ENCODE data around the gene OAS2.

OAS2 gene, protein sequence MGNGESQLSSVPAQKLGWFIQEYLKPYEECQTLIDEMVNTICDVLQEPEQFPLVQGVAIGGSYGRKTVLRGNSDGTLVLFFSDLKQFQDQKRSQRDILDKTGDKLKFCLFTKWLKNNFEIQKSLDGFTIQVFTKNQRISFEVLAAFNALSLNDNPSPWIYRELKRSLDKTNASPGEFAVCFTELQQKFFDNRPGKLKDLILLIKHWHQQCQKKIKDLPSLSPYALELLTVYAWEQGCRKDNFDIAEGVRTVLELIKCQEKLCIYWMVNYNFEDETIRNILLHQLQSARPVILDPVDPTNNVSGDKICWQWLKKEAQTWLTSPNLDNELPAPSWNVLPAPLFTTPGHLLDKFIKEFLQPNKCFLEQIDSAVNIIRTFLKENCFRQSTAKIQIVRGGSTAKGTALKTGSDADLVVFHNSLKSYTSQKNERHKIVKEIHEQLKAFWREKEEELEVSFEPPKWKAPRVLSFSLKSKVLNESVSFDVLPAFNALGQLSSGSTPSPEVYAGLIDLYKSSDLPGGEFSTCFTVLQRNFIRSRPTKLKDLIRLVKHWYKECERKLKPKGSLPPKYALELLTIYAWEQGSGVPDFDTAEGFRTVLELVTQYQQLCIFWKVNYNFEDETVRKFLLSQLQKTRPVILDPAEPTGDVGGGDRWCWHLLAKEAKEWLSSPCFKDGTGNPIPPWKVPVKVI

DNA sequence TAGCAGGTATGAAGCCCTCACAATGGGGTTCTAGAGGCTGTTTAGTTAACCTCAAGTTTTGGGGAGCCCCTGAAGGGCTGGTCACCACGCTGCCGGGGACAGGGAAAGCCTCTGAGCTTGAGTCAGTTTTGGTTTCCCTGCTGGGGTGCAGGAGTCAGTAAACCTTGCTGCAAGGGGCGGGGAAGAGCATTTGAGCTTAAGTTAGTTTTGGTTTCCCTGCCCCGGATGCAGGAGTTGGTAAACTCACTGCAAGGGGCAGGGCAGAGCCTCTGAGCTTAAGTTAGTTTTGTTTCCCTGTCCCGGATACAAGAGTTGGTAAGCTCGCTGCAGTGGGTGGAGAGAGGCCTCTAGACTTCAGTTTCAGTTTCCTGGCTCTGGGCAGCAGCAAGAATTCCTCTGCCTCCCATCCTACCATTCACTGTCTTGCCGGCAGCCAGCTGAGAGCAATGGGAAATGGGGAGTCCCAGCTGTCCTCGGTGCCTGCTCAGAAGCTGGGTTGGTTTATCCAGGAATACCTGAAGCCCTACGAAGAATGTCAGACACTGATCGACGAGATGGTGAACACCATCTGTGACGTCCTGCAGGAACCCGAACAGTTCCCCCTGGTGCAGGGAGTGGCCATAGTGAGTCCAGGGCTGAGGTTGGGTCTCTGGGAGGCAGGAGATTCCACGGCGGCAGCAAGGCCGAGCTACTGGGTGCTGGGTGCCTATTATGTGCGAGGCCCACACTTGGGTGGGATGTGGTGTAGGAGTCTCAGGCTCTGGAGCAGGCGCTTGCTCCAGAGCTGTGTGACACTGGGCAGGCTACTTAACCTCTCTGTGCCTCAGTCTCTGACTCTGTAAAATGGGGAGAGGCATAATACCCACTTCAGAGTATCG, at the start of gene OAS2:
Gene OAS2, plus strand, starts transcription at position 357 of the 878 bp plus-strand sequence. Its CDS starts 90 bp downstream, at position 447.
- H3K9me3 ChIP-seq (ENCODE audit: low read depth, low read length): no peaks in the 10 kb centered on the region
- no peak within 1 kb of the TSS for H3K4me3 ChIP-seq
- TF ChIP-seq EZH2 (IDR thresholded peaks at IDR 0.05) (no peak), POLR2AphosphoS5 (IDR thresholded peaks at IDR 0.05; ENCODE audit: borderline replicate concordance, low read depth, low read length) (no peak), FOXP2 (optimal IDR thresholded peaks at IDR 0.05; ENCODE audit: control extremely low read depth, extremely low read length, insufficient read depth) (no peak)
- no peak within 1 kb of the TSS for H3K9ac ChIP-seq (ENCODE audit: insufficient read length)
- DNase-seq (ENCODE audit: low read depth, low spot score): no peak
- no peak within 1 kb of the TSS for H3K27ac ChIP-seq
- H3K36me3 ChIP-seq (ENCODE audit: insufficient read depth, low read length): no peaks in the 10 kb centered on the region

DNA sequence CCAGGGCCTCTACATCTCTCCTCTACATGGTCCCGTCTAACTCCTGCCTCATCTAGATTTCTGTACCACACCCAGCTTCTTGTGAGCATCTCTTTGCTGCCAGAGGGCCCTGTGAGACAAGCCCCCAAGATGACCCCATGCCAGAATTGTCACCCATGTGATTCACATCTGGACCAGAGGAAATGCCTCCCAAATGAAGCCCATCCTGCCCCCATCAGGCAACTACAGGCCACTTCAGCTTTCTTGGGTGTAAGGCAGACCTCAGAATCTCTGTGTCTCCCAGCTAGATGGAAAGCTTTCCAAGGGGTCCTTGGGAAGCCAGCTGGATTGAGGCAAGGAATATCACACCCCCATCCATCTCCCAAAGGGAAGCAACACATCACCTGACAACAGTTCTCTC, 49.3 kb upstream of the OAS2 start:
- H3K27ac ChIP-seq: no peak overlapping the region
- H3K4me3 ChIP-seq: no peak overlapping the region
- H3K9ac ChIP-seq (ENCODE audit: insufficient read length): no peak overlapping the region
- no peak for TF ChIP-seq FOXP2 (optimal IDR thresholded peaks at IDR 0.05; ENCODE audit: control extremely low read depth, extremely low read length, insufficient read depth)
- no peaks in the 10 kb centered on the region; the same call in 1 of the 2 replicates for H3K9me3 ChIP-seq (ENCODE audit: low read depth, low read length)
- DNase-seq (ENCODE audit: low read depth, low spot score): no peak
- H3K36me3 ChIP-seq (ENCODE audit: insufficient read depth, low read length): no peaks in the 10 kb centered on the region

DNA sequence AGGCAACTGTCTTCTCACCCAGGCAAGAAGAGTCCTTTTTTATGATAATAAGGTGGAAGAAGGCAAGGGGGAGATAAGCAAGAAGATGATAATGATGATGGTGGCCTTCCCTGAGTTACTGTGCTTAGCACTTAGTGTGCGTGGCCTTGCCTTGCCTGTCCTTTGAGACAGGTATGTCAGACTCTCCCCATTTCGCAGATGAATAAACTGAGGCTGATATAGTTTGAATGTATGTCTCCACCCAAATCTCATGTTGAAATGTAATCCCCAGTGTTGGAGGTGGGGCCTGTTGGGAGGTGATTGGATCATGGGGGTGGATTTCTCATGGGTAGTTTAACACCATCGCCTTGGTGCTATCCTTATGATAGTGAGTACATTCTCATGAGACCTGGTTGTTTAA, 48.6 kb upstream of the OAS2 start:
- Histone ChIP-seq H3K4me3 (no peak overlapping the region), H3K36me3 (ENCODE audit: insufficient read depth, low read length) (no peaks in the 10 kb centered on the region), H3K9me3 (ENCODE audit: low read depth, low read length) (no peaks in the 10 kb centered on the region; the same call in 1 of the 2 replicates), H3K9ac (ENCODE audit: insufficient read length) (no peak overlapping the region), H3K27ac (no peak overlapping the region)
- no peak for DNase-seq (ENCODE audit: low read depth, low spot score)
- TF ChIP-seq EZH2 (IDR thresholded peaks at IDR 0.05): no peak
- TF ChIP-seq FOXP2 (optimal IDR thresholded peaks at IDR 0.05; ENCODE audit: control extremely low read depth, extremely low read length, insufficient read depth): no peak
- TF ChIP-seq POLR2AphosphoS5 (IDR thresholded peaks at IDR 0.05; ENCODE audit: borderline replicate concordance, low read depth, low read length): no peak

DNA sequence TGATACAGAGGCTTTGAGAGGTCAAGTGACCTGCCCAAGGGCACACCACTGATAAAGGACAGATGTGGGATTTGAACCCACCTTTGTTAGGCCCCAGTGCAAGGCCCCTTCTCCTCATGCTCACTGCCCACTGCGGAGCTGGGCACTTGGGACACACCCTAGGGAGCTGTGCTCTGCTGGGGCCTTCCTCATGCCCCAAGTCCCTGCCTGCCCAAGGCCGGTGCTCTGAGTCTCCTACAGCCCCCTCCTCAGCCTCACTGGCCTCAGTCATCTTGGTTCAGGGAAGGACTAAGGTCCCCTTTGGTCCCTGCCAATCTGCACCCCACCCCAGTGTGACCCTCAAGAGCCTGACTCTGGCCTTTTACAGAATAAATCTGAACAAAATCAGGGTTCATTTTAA, 48.0 kb upstream of the OAS2 start:
- H3K4me3 ChIP-seq: no peak overlapping the region
- no peak overlapping the region for H3K27ac ChIP-seq
- no peaks in the 10 kb centered on the region; the same call in 1 of the 2 replicates for H3K9me3 ChIP-seq (ENCODE audit: low read depth, low read length)
- H3K36me3 ChIP-seq (ENCODE audit: insufficient read depth, low read length): no peaks in the 10 kb centered on the region
- DNase-seq (ENCODE audit: low read depth, low spot score): no peak
- H3K9ac ChIP-seq (ENCODE audit: insufficient read length): no peak overlapping the region
- TF ChIP-seq FOXP2 (optimal IDR thresholded peaks at IDR 0.05; ENCODE audit: control extremely low read depth, extremely low read length, insufficient read depth) (no peak), EZH2 (IDR thresholded peaks at IDR 0.05) (no peak), POLR2AphosphoS5 (IDR thresholded peaks at IDR 0.05; ENCODE audit: borderline replicate concordance, low read depth, low read length) (no peak)

DNA sequence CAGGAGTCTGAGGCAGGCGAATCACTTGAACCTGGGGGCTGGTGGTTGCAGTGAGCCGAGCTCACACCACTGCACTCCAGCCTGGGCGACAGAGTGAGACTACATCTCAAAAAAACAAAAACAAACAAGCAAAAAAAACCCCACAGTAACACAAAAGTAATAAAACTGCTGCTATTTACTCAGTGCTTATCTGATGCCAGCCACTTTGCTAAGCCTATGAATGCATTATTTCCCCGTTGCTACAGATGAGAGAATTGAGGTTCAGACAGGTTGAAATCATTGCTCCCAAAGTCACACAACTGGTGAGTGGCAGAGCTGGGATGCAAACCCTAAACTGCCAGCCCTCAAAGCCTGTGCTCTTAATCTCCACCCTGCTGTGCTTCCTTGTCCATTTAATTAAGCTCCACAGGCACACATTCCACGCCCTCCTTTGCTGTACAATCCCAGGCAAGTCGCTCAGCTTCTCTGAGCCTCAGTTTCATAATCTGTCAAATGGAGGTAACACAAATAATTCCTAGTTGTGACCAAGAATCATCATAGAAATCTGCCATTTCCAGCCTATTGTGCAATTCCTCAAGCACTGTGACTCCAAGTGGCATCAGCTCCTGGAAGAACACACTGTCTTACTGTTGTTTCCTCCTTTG, 45.7 kb upstream of the OAS2 start:
- Histone ChIP-seq H3K4me3 (no peak overlapping the region), H3K9ac (ENCODE audit: insufficient read length) (no peak overlapping the region), H3K9me3 (ENCODE audit: low read depth, low read length) (no peaks in the 10 kb centered on the region; the same call in 1 of the 2 replicates), H3K36me3 (ENCODE audit: insufficient read depth, low read length) (no peaks in the 10 kb centered on the region), H3K27ac (no peak overlapping the region)
- no peak for DNase-seq (ENCODE audit: low read depth, low spot score)
- TF ChIP-seq EZH2 (IDR thresholded peaks at IDR 0.05) (no peak), FOXP2 (optimal IDR thresholded peaks at IDR 0.05; ENCODE audit: control extremely low read depth, extremely low read length, insufficient read depth) (no peak), POLR2AphosphoS5 (IDR thresholded peaks at IDR 0.05; ENCODE audit: borderline replicate concordance, low read depth, low read length) (no peak)

DNA sequence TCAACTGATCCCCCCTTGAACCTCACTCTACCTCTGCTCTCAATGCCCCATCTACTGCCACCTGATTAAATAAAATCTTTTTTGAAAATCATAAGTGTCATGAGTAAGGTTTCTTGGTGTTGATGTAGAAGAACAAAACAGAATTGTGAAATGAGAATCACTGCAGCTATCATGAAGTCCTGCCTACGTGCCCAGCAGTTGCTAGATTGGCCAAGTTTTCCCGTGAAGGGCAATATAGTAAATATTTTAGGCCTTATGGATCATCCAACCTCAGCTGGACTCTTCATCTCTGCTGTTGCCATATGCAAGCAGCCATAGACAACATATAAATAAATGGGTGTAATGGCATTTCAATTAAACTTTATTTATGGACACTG, 45.2 kb upstream of the OAS2 start:
- no peak overlapping the region for H3K9ac ChIP-seq (ENCODE audit: insufficient read length)
- H3K27ac ChIP-seq: no peak overlapping the region
- TF ChIP-seq EZH2 (IDR thresholded peaks at IDR 0.05): no peak
- TF ChIP-seq FOXP2 (optimal IDR thresholded peaks at IDR 0.05; ENCODE audit: control extremely low read depth, extremely low read length, insufficient read depth): no peak
- no peak for TF ChIP-seq POLR2AphosphoS5 (IDR thresholded peaks at IDR 0.05; ENCODE audit: borderline replicate concordance, low read depth, low read length)
- H3K9me3 ChIP-seq (ENCODE audit: low read depth, low read length): no peaks in the 10 kb centered on the region; the same call in 1 of the 2 replicates
- H3K36me3 ChIP-seq (ENCODE audit: insufficient read depth, low read length): no peaks in the 10 kb centered on the region
- H3K4me3 ChIP-seq: no peak overlapping the region
- no peak for DNase-seq (ENCODE audit: low read depth, low spot score)

DNA sequence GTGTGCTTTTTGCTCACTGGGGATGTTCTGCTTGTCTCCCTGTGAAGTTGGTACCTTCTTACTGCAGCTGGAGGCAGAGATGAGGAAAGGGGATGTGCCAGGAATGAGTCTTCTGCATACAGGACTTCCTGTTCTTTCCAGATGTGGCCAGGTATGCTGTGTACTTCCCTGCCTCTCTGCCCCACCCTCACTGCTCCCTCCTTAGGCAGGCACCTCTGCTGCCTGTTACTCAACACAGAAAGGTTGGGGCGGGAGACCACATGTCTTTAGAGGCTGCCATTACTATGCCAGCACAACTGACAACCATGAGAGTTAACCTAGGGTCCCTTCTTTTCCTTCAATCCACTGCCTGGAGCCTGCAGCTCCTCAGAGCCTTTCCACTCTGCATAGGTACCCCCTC, 42.1 kb upstream of the OAS2 start:
- no peak overlapping the region for H3K4me3 ChIP-seq
- H3K36me3 ChIP-seq (ENCODE audit: insufficient read depth, low read length): no peaks in the 10 kb centered on the region
- no peak overlapping the region for H3K9ac ChIP-seq (ENCODE audit: insufficient read length)
- TF ChIP-seq EZH2 (IDR thresholded peaks at IDR 0.05): no peak
- TF ChIP-seq POLR2AphosphoS5 (IDR thresholded peaks at IDR 0.05; ENCODE audit: borderline replicate concordance, low read depth, low read length): no peak
- TF ChIP-seq FOXP2 (optimal IDR thresholded peaks at IDR 0.05; ENCODE audit: control extremely low read depth, extremely low read length, insufficient read depth): no peak
- no peaks in the 10 kb centered on the region for H3K9me3 ChIP-seq (ENCODE audit: low read depth, low read length)
- DNase-seq (ENCODE audit: low read depth, low spot score): no peak
- H3K27ac ChIP-seq: no peak overlapping the region

All from SK-N-MC (cell line).